Thyroid gland (tissue), 4 donors: ENCODE measurements around the gene PKHD1. TPM values are rescaled to one million over a fixed set of nuclear protein-coding genes. Genes with fewer than 3 reads are reported as not detected.

ENCODE experiments used
- DNase-seq, 2 donors: peaks; one replicate each; pipeline ENCODE4 v3.0.0-alpha.2; 2019
- H3K27ac ChIP-seq, 3 donors: fragments of 200-600 bp; sonication (generic); 1 replicate in 2 of 3; 2 replicates in 1 of 3; pipeline ENCODE4 v1.5.1; 2016 to 2019; ENCODE audit warnings: mild to moderate bottlenecking in 1 of 3, moderate library complexity in 1 of 3
- H3K27me3 ChIP-seq: fragments of 200-600 bp; sonication (generic); one replicate; pipeline ENCODE4 v1.5.1; 2019
- H3K36me3 ChIP-seq, 2 donors: fragments of 200-600 bp; sonication (generic); one replicate each; pipeline ENCODE4 v1.5.1; 2016 to 2019
- H3K4me1 ChIP-seq, 2 donors: fragments of 200-600 bp; sonication (generic); one replicate each; pipeline ENCODE4 v1.5.1; 2017 to 2019
- H3K4me3 ChIP-seq, 3 donors: fragments of 200-600 bp; sonication (generic); replicated peaks in 1 of 3; 1 replicate in 2 of 3; 2 replicates in 1 of 3; pipeline ENCODE4 v1.5.1; 2016; ENCODE audit warnings: mild to moderate bottlenecking in 1 of 3
- H3K9me3 ChIP-seq: fragments of 200-600 bp; sonication (generic); one replicate; pipeline ENCODE4 v1.5.1; 2017
- POLR2A ChIP-seq, 2 donors: fragments of 450-650 bp; IDR thresholded peaks; one replicate each; pipeline ENCODE4 v1.6.1; 2017; ENCODE audit warnings: antibody characterized with exemption in 2 of 2, mild to moderate bottlenecking in 2 of 2, moderate library complexity in 1 of 2
- WGBS, 2 donors: methylation state at CpG; one replicate each; pipeline ENCODE4 v1.1.5; 2017; 5-methylcytosine and 5-hydroxymethylcytosine counted together
- intact Hi-C: fragments of 100-400 bp; cut with DNase I; formaldehyde crosslinking; loops from one replicate; pipeline ENCODE4 v1.15.1; 2023
- total RNA-seq, 4 donors: library from RNA; depleted of rRNA; stranded (reverse); fragments of >200 nt; gene quantifications; one replicate each; pipeline ENCODE4 v1.2.3, GENCODE V29; 2016
- TF ChIP-seq, protein P1 (sequence below), 6 experiments: fragments of 200-600 bp in 3 of 6; fragments of 450-650 bp in 3 of 6; sonication (generic) in 3 of 6; IDR thresholded peaks; one replicate each; pipeline ENCODE4 v1.5.1; 2016 to 2019; ENCODE audit warnings: antibody characterized with exemption in 6 of 6, mild to moderate bottlenecking in 2 of 6, inconsistent platforms in 1 of 6, moderate library complexity in 1 of 6

The PKHD1 gene
- total RNA-seq, 4 donors from 2014 or later = under 0.01 to 0.11 (median 0.07) TPM

DNA sequence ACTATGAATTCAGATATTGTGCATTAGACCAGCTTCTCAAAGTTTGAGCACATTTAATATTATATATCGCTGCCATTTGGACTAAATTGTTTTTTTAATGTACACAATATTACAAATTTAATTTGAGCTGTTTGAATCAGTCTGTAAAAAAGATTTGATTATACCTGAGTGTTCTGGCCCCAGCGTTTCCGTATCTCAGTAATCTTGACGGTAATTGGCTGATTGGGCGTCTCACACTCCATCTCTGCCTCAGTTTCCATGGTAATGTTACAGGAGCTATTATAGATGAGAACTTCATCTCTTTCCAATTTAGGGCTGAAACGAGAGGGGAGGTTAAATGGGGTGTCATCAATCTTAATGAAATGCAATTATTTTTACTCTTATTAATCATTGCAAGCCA lies 77.3 kb downstream of the PKHD1 start:
- H3K4me3 ChIP-seq = no peak overlapping the region
- no peaks in the 10 kb centered on the region for H3K27me3 ChIP-seq
- DNase-seq = no peak
- H3K36me3 ChIP-seq = no peaks in the 10 kb centered on the region
- H3K4me1 ChIP-seq = no peaks in the 10 kb centered on the region
- TF ChIP-seq POLR2A (IDR thresholded peaks at IDR 0.05) = no peak
- TF ChIP-seq, protein P1, sequence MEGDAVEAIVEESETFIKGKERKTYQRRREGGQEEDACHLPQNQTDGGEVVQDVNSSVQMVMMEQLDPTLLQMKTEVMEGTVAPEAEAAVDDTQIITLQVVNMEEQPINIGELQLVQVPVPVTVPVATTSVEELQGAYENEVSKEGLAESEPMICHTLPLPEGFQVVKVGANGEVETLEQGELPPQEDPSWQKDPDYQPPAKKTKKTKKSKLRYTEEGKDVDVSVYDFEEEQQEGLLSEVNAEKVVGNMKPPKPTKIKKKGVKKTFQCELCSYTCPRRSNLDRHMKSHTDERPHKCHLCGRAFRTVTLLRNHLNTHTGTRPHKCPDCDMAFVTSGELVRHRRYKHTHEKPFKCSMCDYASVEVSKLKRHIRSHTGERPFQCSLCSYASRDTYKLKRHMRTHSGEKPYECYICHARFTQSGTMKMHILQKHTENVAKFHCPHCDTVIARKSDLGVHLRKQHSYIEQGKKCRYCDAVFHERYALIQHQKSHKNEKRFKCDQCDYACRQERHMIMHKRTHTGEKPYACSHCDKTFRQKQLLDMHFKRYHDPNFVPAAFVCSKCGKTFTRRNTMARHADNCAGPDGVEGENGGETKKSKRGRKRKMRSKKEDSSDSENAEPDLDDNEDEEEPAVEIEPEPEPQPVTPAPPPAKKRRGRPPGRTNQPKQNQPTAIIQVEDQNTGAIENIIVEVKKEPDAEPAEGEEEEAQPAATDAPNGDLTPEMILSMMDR (IDR thresholded peaks at IDR 0.05) = no peak
- H3K27ac ChIP-seq = no peak overlapping the region
- WGBS, 2 donors = 78 to 80% methylated on average over 6 of the region's 6 CpGs
- intact Hi-C loops = no loop called here
- H3K9me3 ChIP-seq = no peaks in the 10 kb centered on the region

DNA sequence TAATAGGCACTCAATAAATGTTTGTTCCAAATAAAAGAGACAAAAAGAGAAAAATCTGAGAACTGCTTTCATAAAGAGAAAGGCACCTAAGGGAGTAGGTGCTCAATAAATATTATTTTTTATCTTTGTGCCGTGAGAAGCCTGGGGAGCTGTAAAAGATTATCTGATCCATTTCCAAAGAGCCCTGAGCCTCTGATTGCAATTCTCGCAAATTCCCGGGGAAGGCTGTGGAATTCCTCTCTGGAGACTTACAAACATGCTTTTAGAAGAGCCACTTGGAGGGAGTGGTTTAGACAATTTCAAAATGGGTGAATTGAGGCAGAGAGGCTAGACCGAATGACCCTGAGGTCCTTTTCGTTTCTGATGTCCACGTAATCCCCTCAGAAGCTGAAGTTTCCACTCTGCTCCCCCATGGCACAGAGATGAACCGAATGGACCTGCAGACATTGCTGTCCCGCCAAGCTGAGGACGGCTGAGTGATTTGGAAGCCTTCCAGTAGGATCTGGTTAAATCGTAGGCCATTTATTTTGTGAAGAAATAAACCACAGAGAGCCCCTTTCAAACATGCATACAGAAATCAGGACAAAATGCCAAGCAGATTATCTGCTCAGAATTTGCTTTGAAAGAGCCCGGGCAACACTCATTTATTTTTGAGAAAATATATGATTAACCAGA lies 77.8 kb downstream of the PKHD1 start:
- intact Hi-C loops = no loop called here
- Histone ChIP-seq H3K36me3 (no peaks in the 10 kb centered on the region), H3K27me3 (no peaks in the 10 kb centered on the region), H3K4me1 (no peaks in the 10 kb centered on the region), H3K9me3 (no peaks in the 10 kb centered on the region), H3K4me3 (no peak overlapping the region), H3K27ac (no peak overlapping the region)
- 48 to 52% methylated on average over 11 of the region's 11 CpGs for WGBS, 2 donors
- TF ChIP-seq POLR2A (IDR thresholded peaks at IDR 0.05) = no peak
- TF ChIP-seq, protein P1 (IDR thresholded peaks at IDR 0.05) = no peak
- DNase-seq = no peak

DNA sequence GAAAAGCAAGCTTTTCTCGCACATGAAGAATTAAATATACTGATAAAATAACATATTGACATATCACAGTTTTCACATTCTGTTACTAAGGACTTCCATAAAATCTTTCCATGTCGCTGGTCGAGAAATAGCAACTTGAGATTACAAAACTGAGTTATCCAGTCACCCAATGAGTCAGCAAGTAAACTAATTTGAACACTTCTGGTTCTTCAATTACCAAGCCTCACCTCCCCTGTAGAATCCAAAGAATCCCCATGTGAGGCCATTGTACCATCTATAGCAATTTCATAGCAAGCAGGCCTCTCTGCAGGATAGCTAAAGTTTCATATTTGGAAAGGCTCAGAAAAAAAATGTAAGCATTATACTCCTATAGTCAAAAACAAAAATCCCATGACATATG lies 87.3 kb downstream of the PKHD1 start:
- DNase-seq = no peak
- WGBS, 2 donors = 87 to 89% methylated on average over 3 of the region's 3 CpGs
- Histone ChIP-seq H3K4me1 (no peaks in the 10 kb centered on the region), H3K9me3 (no peaks in the 10 kb centered on the region), H3K36me3 (no peaks in the 10 kb centered on the region), H3K27me3 (no peaks in the 10 kb centered on the region), H3K4me3 (no peak overlapping the region), H3K27ac (no peak overlapping the region)
- TF ChIP-seq POLR2A (IDR thresholded peaks at IDR 0.05) = no peak
- TF ChIP-seq, protein P1 (IDR thresholded peaks at IDR 0.05) = no peak
- intact Hi-C loops = no loop called here

DNA sequence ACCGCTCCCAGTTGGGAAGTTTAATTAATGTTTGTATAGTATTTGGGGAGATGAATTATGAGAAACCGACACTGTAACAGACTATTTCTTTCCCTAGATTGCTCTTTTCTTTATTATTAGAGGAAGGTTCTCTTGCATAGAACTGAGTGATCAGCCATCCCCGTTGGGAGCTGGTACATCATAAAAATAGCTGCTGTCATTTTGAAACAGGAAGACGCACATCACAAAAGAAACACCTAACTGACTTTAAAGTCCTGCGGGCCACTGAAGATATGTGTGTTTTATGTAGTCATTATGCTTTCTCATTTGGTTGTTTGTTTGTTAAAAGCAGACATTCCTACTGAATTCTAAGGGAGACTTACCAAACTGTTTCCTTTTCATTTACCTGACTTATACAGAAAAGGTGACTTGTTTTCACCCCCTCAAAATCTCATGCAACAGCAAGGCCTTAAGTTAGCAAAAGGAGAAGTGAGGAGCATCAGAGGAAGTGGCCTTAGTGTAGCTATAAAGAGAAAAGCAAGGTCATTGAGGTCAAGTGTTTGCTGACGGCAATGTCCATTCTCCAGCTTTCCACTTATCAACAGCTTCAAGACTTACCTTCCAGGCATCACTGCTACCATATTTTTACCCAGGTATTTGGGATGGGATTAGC lies 91.0 kb downstream of the PKHD1 start:
- H3K4me3 ChIP-seq = no peak overlapping the region
- intact Hi-C loops = no loop called here
- no peak overlapping the region for H3K27ac ChIP-seq
- DNase-seq = no peak
- no peak for TF ChIP-seq POLR2A (IDR thresholded peaks at IDR 0.05)
- TF ChIP-seq, protein P1 (IDR thresholded peaks at IDR 0.05) = no peak
- no peaks in the 10 kb centered on the region for H3K27me3 ChIP-seq
- WGBS, 2 donors = 85 to 89% methylated on average over 6 of the region's 6 CpGs
- no peaks in the 10 kb centered on the region for H3K9me3 ChIP-seq
- H3K4me1 ChIP-seq = no peaks in the 10 kb centered on the region
- no peaks in the 10 kb centered on the region for H3K36me3 ChIP-seq

DNA sequence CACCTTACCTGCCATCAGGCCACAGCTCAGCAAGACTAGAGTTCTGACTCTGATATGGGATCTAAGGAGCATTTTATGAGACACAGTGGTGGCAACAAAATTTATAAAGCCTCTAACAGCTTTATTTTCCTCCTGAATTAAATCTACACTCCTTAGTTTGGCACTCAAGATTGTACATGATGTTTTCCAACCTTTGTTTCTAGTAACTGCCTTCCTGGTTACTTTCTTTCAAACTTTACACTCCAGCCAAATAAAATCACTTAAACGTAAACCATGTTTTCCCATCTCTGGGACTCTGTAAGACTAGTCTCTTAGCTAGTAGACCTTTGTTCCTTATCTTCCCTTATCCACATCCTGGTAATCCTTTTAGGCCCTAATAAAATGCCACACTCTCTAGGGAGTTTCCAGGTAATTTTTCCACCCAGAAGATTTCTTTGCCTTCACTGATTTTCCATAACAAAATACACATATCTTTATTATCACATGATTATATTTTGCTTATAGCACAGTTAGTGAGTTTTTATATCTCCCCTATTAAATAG lies 92.1 kb downstream of the PKHD1 start:
- WGBS, 2 donors = 56 to 59% methylated on average over 1 of the region's 1 CpG
- Histone ChIP-seq H3K4me3 (no peak overlapping the region), H3K27me3 (no peaks in the 10 kb centered on the region), H3K9me3 (no peaks in the 10 kb centered on the region), H3K27ac (no peak overlapping the region), H3K36me3 (no peaks in the 10 kb centered on the region), H3K4me1 (no peaks in the 10 kb centered on the region)
- intact Hi-C loops = no loop called here
- TF ChIP-seq, protein P1 (IDR thresholded peaks at IDR 0.05) = no peak
- no peak for TF ChIP-seq POLR2A (IDR thresholded peaks at IDR 0.05)
- no peak for DNase-seq
